A204.1 (cell line): ENCODE measurements around the gene E2F6.

Experiments
- FAIRE-seq: peaks from 2 replicates; lab custom pipeline; 2012; peaks lifted over from hg19 to GRCh38; lab: Jason Lieb, UNC

E2F6 gene

GRCh38 chr2:11492720-11493119, 26.8 kb upstream of the E2F6 start:
- FAIRE-seq: no peak

GRCh38 chr2:11492244-11492643, 26.3 kb upstream of the E2F6 start:
- no peak for FAIRE-seq

- no peak for FAIRE-seq
Observed at GRCh38 chr2:11491348-11491933, 25.5 kb upstream of the E2F6 start.

- no peak for FAIRE-seq
Observed at GRCh38 chr2:11490194-11490593, 24.2 kb upstream of the E2F6 start.

- FAIRE-seq: no peak
Observed at GRCh38 chr2:11488809-11489208, 22.8 kb upstream of the E2F6 start.

GRCh38 chr2:11483806-11484617, 18.1 kb upstream of the E2F6 start:
- FAIRE-seq: no peak

GRCh38 chr2:11482473-11483035, 16.6 kb upstream of the E2F6 start:
- FAIRE-seq: no peak

- FAIRE-seq: no peak
Observed at GRCh38 chr2:11481789-11482472, 16.0 kb upstream of the E2F6 start.

- FAIRE-seq: no peak
Observed at GRCh38 chr2:11481426-11481788, 15.4 kb upstream of the E2F6 start.

- FAIRE-seq: no peak
Observed at GRCh38 chr2:11480859-11481258, 14.9 kb upstream of the E2F6 start.

GRCh38 chr2:11480406-11480805, 14.4 kb upstream of the E2F6 start:
- FAIRE-seq: no peak

- no peak for FAIRE-seq
Observed at GRCh38 chr2:11478899-11479605, 13.1 kb upstream of the E2F6 start.

- peak; percentile 72 for FAIRE-seq
Observed at GRCh38 chr2:11477994-11478393, 12.0 kb upstream of the E2F6 start.

GRCh38 chr2:11473659-11474433, 7.9 kb upstream of the E2F6 start:
- FAIRE-seq: no peak

GRCh38 chr2:11467749-11468148, 1.8 kb upstream of the E2F6 start:
- FAIRE-seq: no peak

- no peak for FAIRE-seq
Observed at GRCh38 chr2:11467129-11467649, 1.2 kb upstream of the E2F6 start.

GRCh38 chr2:11466307-11467128, 557 bp upstream of the E2F6 start:
- FAIRE-seq: no peak

- FAIRE-seq: no peak
Observed at GRCh38 chr2:11465110-11465484, 864 bp downstream of the E2F6 start.

- no peak for FAIRE-seq
Observed at GRCh38 chr2:11459816-11460215, 6.1 kb downstream of the E2F6 start.

- no peak for FAIRE-seq
Observed at GRCh38 chr2:11458753-11459152, 7.2 kb downstream of the E2F6 start.

- FAIRE-seq: no peak
Observed at GRCh38 chr2:11457935-11458334, 8.0 kb downstream of the E2F6 start.
